NCI-H146 (cell line): ENCODE data around the gene ZXDC.
A peak's percentile ranks its signal among the peaks of the same experiment; 100 is the strongest.

ENCODE experiments used
- DNase-seq: peaks from one replicate; lab custom pipeline; 2025; lab: John Stamatoyannopoulos, UW

Gene ZXDC

GRCh38 chr3:126435456-126436315, 40.0 kb downstream of the ZXDC start:
- DNase-seq, result no peak

GRCh38 chr3:126434931-126435411, 40.7 kb downstream of the ZXDC start:
- no peak for DNase-seq

GRCh38 chr3:126434264-126434590, 41.5 kb downstream of the ZXDC start:
- DNase-seq, result no peak

- no peak for DNase-seq
Observed at GRCh38 chr3:126433496-126434263, 42.0 kb downstream of the ZXDC start.

- no peak for DNase-seq
Observed at GRCh38 chr3:126433105-126433430, 42.6 kb downstream of the ZXDC start.

- no peak for DNase-seq
Observed at GRCh38 chr3:126432361-126433104, 43.2 kb downstream of the ZXDC start.

- DNase-seq, result no peak
Observed at GRCh38 chr3:126431103-126431534, 44.6 kb downstream of the ZXDC start.

GRCh38 chr3:126424751-126425150, 50.9 kb downstream of the ZXDC start:
- no peak for DNase-seq

- peak; percentile 71 for DNase-seq
Observed at GRCh38 chr3:126424039-126424717, 51.5 kb downstream of the ZXDC start.

GRCh38 chr3:126423191-126424038, 52.3 kb downstream of the ZXDC start:
- DNase-seq, result no peak

GRCh38 chr3:126422571-126423091, 53.1 kb downstream of the ZXDC start:
- DNase-seq, result no peak

GRCh38 chr3:126422121-126422520, 53.6 kb downstream of the ZXDC start:
- DNase-seq, result no peak

GRCh38 chr3:126421573-126422119, 54.0 kb downstream of the ZXDC start:
- no peak for DNase-seq

- no peak for DNase-seq
Observed at GRCh38 chr3:126419886-126420786, 55.6 kb downstream of the ZXDC start.

- DNase-seq, result no peak
Observed at GRCh38 chr3:126419151-126419703, 56.5 kb downstream of the ZXDC start.

GRCh38 chr3:126418661-126419131, 57.0 kb downstream of the ZXDC start:
- no peak for DNase-seq

- DNase-seq, result no peak
Observed at GRCh38 chr3:126417981-126418530, 57.6 kb downstream of the ZXDC start.

- DNase-seq, result no peak
Observed at GRCh38 chr3:126417515-126417914, 58.2 kb downstream of the ZXDC start.

- DNase-seq, result no peak
Observed at GRCh38 chr3:126416943-126417342, 58.7 kb downstream of the ZXDC start.
